HepG2 (cell line): ENCODE measurements around the gene SLFNL1. TPM values are rescaled to one million over a fixed set of nuclear protein-coding genes. Genes with fewer than 3 reads are reported as not detected.
A peak's percentile ranks its signal among the peaks of the same experiment; 100 is the strongest.

Source experiments
- ATAC-seq: fragments of 200-7000 bp; cut with Tn5 transposase; 3 replicates; pipeline ENCODE4 v1.9.1; 2020; ENCODE audit warnings: mild to moderate bottlenecking, moderate library complexity
- BruUV-seq: library from RNA; stranded (reverse); fragments of 400-500 nt; replicated peaks from 2 replicates; lab custom pipeline; 2021; lab: Mats Ljungman, UMichigan
- CTCF ChIA-PET: fragments of 300-600 bp; formaldehyde crosslinking; extraction: SDS; loops from one replicate; lab custom pipeline; 2021; ENCODE audit warnings: low total read pairs, inconsistent platforms, low intra/inter-chr PET ratio; lab: Yijun Ruan, JAX
- POLR2A ChIA-PET: fragments of 350-600 bp; sonication (Branson Sonifier 250); formaldehyde crosslinking; loops from one replicate; lab custom pipeline; 2020; ENCODE audit warnings: antibody characterized with exemption, inconsistent platforms; lab: Yijun Ruan, JAX
- DNase-seq: peaks from one replicate; pipeline ENCODE4 v3.0.0-alpha.2; 2015; ENCODE audit warnings: low spot score
- FAIRE-seq: peaks from 3 replicates; lab custom pipeline; 2011; peaks lifted over from hg19 to GRCh38; lab: Jason Lieb, UNC
- H2AFZ ChIP-seq: one replicate; pipeline ENCODE4 v1.6.1; 2011; ENCODE audit warnings: low read length, inconsistent platforms
- H3K27ac ChIP-seq: fragments of 300-600 bp; 3 replicates; pipeline ENCODE4 v1.8.0; 2011; ENCODE audit warnings: mixed run types, mild to moderate bottlenecking, mixed read lengths, low read length, inconsistent platforms; ENCODE audit not compliant: insufficient read depth; ENCODE audit errors: extremely low read length
- H3K27me3 ChIP-seq, 2 experiments: fragments of 200-600 bp in 1 of 2; 2 replicates in 1 of 2; 3 replicates in 1 of 2; pipeline versions ENCODE4 v1.6.0 to v1.8.0; 2011; ENCODE audit warnings: low read length in 2 of 2, mild to moderate bottlenecking in 2 of 2, moderate library complexity in 2 of 2, inconsistent platforms in 1 of 2; ENCODE audit not compliant: insufficient read depth in 2 of 2, control insufficient read depth in 1 of 2
- H3K36me3 ChIP-seq, 2 experiments: fragments of 200-600 bp in 1 of 2; replicated peaks in 1 of 2; 2 replicates in 1 of 2; 3 replicates in 1 of 2; pipeline versions ENCODE4 v1.5.1 to v1.8.0; 2011; ENCODE audit warnings: low read length in 2 of 2, inconsistent platforms in 1 of 2; ENCODE audit not compliant: insufficient read depth in 2 of 2, control insufficient read depth in 1 of 2
- H3K4me1 ChIP-seq: 2 replicates; pipeline ENCODE4 v1.5.1; 2012; ENCODE audit warnings: low read length, inconsistent platforms; ENCODE audit not compliant: insufficient read depth
- H3K4me2 ChIP-seq: 2 replicates; pipeline ENCODE4 v1.6.0; 2011; ENCODE audit warnings: low read depth, low read length, inconsistent platforms
- H3K4me3 ChIP-seq, 3 experiments: fragments of 200-600 bp in 1 of 3; sonication (generic), shearing (Covaris generic) in 1 of 3; replicated peaks in 1 of 3; 2 replicates each; pipeline ENCODE4 v1.5.1; 2011 to 2016; ENCODE audit warnings: low read length in 3 of 3, inconsistent platforms in 2 of 3, low read depth in 2 of 3, mild to moderate bottlenecking in 2 of 3, control low read depth in 1 of 3, mixed read lengths in 1 of 3; ENCODE audit not compliant: insufficient read depth in 1 of 3
- H3K79me2 ChIP-seq: one replicate; pipeline ENCODE4 v1.6.1; 2011; ENCODE audit warnings: low read length, inconsistent platforms; ENCODE audit not compliant: insufficient read depth
- H3K9ac ChIP-seq: 2 replicates; pipeline ENCODE4 v1.6.0; 2011; ENCODE audit warnings: mild to moderate bottlenecking, low read depth, low read length, inconsistent platforms; ENCODE audit not compliant: insufficient read depth
- H3K9me3 ChIP-seq: 2 replicates; pipeline ENCODE4 v1.5.1; 2012; ENCODE audit warnings: mild to moderate bottlenecking, low read length
- H4K20me1 ChIP-seq: 2 replicates; pipeline ENCODE4 v1.6.0; 2011; ENCODE audit warnings: inconsistent platforms, mild to moderate bottlenecking, low read length, moderate library complexity; ENCODE audit not compliant: insufficient read depth
- CBX1 ChIP-seq: IDR thresholded peaks from one replicate; pipeline ENCODE4 v1.6.1; 2016; ENCODE audit warnings: antibody characterized with exemption, low read depth
- HNRNPK ChIP-seq: fragments of 200-400 bp; formaldehyde crosslinking; IDR thresholded peaks from 2 replicates; pipeline ENCODE4 v1.6.1; 2018; ENCODE audit warnings: low read length, low read depth, moderate library complexity, mild to moderate bottlenecking; ENCODE audit not compliant: poor library complexity, severe bottlenecking
- IKZF1 ChIP-seq: fragments of 450-650 bp; IDR thresholded peaks from 2 replicates; pipeline ENCODE4 v1.7.1; 2016
- POLR2A ChIP-seq, 2 experiments: IDR thresholded peaks; 2 replicates each; pipeline ENCODE4 v1.6.1; 2011; ENCODE audit warnings: low read depth in 2 of 2, low read length in 2 of 2, mild to moderate bottlenecking in 1 of 2, moderate library complexity in 1 of 2; ENCODE audit not compliant: insufficient read depth in 1 of 2
- ZNF256 ChIP-seq: sonication (generic); formaldehyde crosslinking; conservative IDR thresholded peaks from 2 replicates; pipeline ENCODE4 v1.4.0; 2020; ENCODE audit warnings: missing genetic modification reagents
- ZNF557 ChIP-seq: sonication (generic); formaldehyde crosslinking; IDR thresholded peaks from 2 replicates; pipeline ENCODE4 v1.4.0; 2020; ENCODE audit warnings: missing genetic modification reagents
- ZNF629 ChIP-seq: sonication (generic); formaldehyde crosslinking; conservative IDR thresholded peaks from 2 replicates; pipeline ENCODE4 v1.5.0; 2020; ENCODE audit warnings: missing genetic modification reagents
- ZNF639 ChIP-seq: conservative IDR thresholded peaks from 2 replicates; pipeline ENCODE4 v1.6.1; 2018; ENCODE audit warnings: missing genetic modification reagents
- ZNF879 ChIP-seq: sonication (generic); formaldehyde crosslinking; IDR thresholded peaks from 2 replicates; pipeline ENCODE4 v1.8.1; 2023; ENCODE audit warnings: missing genetic modification reagents
- WGBS: methylation state at CpG from one replicate; pipeline ENCODE4 v1.1.6; 2017; ENCODE audit warnings: low lambda C conversion rate; 5-methylcytosine and 5-hydroxymethylcytosine counted together
- in situ Hi-C: cut with HindIII; loops from 2 replicates; pipeline ENCODE4 v1.10.0; 2017; ENCODE audit warnings: low pct_unique_long_range_greater_than_20kb; ENCODE audit not compliant: extremely low pct_ligation_motif_present
- intact Hi-C: fragments of 100-400 bp; cut with micrococcal nuclease; formaldehyde crosslinking; loops from one replicate; pipeline ENCODE4 v1.10.0; 2022; ENCODE audit not compliant: unreplicated experiment
- polyA plus RNA-seq, 8 experiments: library from polyadenylated mRNA; depleted of rRNA in 3 of 8; stranded (reverse) in 7 of 8; unstranded in 1 of 8; fragments of >200 nt; fragmentation: Illumina TruSeq in 4 of 8; extraction: Trizol in 4 of 8; gene quantifications; 2 replicates each; pipeline versions ENCODE4 v1.2.1 to v1.2.3, GENCODE V29; 2011 to 2016; ENCODE audit warnings: low read depth in 4 of 8, missing spikeins in 1 of 8, mixed read lengths in 1 of 8; ENCODE audit not compliant: insufficient read depth in 1 of 8
- total RNA-seq, 5 experiments: library from RNA; depleted of rRNA; stranded (reverse); fragments of >200 nt; fragmentation: Illumina TruSeq; extraction: Trizol; gene quantifications; 2 replicates each; pipeline ENCODE4 v1.2.3, GENCODE V29; 2016; ENCODE audit warnings: low read depth in 1 of 5

The SLFNL1 gene
- total and polyA plus RNA-seq, 2 of the 13 experiments (the other 11 are each of a cell fraction or from before 2014, with no cell fraction given): 0.07 to 0.20 TPM

GRCh38 chr1:41025979-41026819, 4.7 kb upstream of the SLFNL1 start:
- Histone ChIP-seq H3K4me3 (no peak overlapping the region), H3K36me3 (peaks cover 5 to 24% of the 10 kb centered on the region in 2 experiments), H3K9ac (no peak overlapping the region), H3K27me3 (no peaks in the 10 kb centered on the region), H3K27ac (no peak overlapping the region), H3K79me2 (no peaks in the 10 kb centered on the region), H3K4me1 (peaks cover 17% of the 10 kb centered on the region), H3K9me3 (no peaks in the 10 kb centered on the region), H3K4me2 (no peak overlapping the region), H2AFZ (no peak overlapping the region), H4K20me1 (no peaks in the 10 kb centered on the region; the same call in 1 of the 2 replicates)
- TF ChIP-seq POLR2A (IDR thresholded peaks at IDR 0.05; ENCODE audit: insufficient read depth in 1 of 2, low read depth in 2 of 2, low read length in 2 of 2) (0 out of 4 replicates have a peak, but pooled peaks of 1 of the 2 experiments have one; percentile 16), IKZF1 (no peak), ZNF639 (no peak), ZNF629 (peak; percentile 64)
- in situ Hi-C loops: no loop called here
- ATAC-seq: no peak
- POLR2A ChIA-PET: no interaction called here
- no peak for DNase-seq
- CTCF ChIA-PET: no interaction called here
- 100% methylated on average over 2 of the region's 4 CpGs for WGBS
- no peak for FAIRE-seq
- intact Hi-C loops: no loop called here
- no TSS peak for BruUV-seq

GRCh38 chr1:41024953-41025352, 3.4 kb upstream of the SLFNL1 start:
- ATAC-seq: peak; percentile 7; the same call in 1 of the 3 replicates
- TF ChIP-seq ZNF256 (CRISPR knock-in tag) (no peak), HNRNPK (no peak), CBX1 (no peak), ZNF879 (no peak), ZNF557 (no peak)
- TF ChIP-seq, all 625 proteins: peak for 0
- no peak for DNase-seq
- in situ Hi-C loops (no loop called here), intact Hi-C loops (no loop called here)
- no peak for FAIRE-seq
- ChIA-PET POLR2A (no interaction called here), CTCF (no interaction called here)
- Histone ChIP-seq H3K27me3 (no peaks in the 10 kb centered on the region), H3K9ac (no peak overlapping the region), H3K4me2 (no peak overlapping the region), H3K4me3 (no peak overlapping the region), H4K20me1 (no peaks in the 10 kb centered on the region; the same call in 1 of the 2 replicates), H3K27ac (no peak overlapping the region), H3K79me2 (no peaks in the 10 kb centered on the region), H2AFZ (no peak overlapping the region), H3K9me3 (no peaks in the 10 kb centered on the region), H3K4me1 (peaks cover 15% of the 10 kb centered on the region), H3K36me3 (peaks cover 3 to 24% of the 10 kb centered on the region in 2 experiments)
- no TSS peak for BruUV-seq
- 85% methylated on average over 2 of the region's 2 CpGs for WGBS
